Measurements from ENCODE around the gene IL1B. TPM values are rescaled to one million over a fixed set of nuclear protein-coding genes. Genes with fewer than 3 reads are reported as not detected.
A peak's percentile ranks its signal among the peaks of the same experiment; 100 is the strongest.

Gene IL1B
- total and polyA plus RNA-seq, 7 experiments from 2014 or later = 0.17 to 615 (median 1.1) TPM; not detected in 2

- Mint-ChIP-seq H3K27ac (no peak overlapping the region), H3K27me3 (no peaks in the 10 kb centered on the region), H3K4me3 (no peak overlapping the region), H3K36me3 (no peaks in the 10 kb centered on the region), H3K4me1 (peaks cover 8 to 25% (median 13%) of the 10 kb centered on the region in 7 donors), H3K9me3 (peaks cover 0 to 1% (median 0%) of the 10 kb centered on the region in 11 donors)
- Histone ChIP-seq H3K27me3 (ENCODE audit: control insufficient read depth in 2 of 2, insufficient read depth in 2 of 2, low read length in 2 of 2) (no peaks in the 10 kb centered on the region), H3K4me1 (ENCODE audit: control insufficient read depth in 2 of 2, insufficient read depth in 2 of 2, low read length in 2 of 2) (no peaks in the 10 kb centered on the region), H3K4me3 (ENCODE audit: low read length) (no peak overlapping the region), H3K36me3 (ENCODE audit: control insufficient read depth in 2 of 3, insufficient read depth in 3 of 3, low read length in 3 of 3) (no peaks in the 10 kb centered on the region), H3K27ac (ENCODE audit: low read depth, low read length) (no peak overlapping the region), H3K9me3 (ENCODE audit: control insufficient read depth in 2 of 3, low read length in 3 of 3) (no peaks in the 10 kb centered on the region)
- DNase-seq (no peak), ATAC-seq (no peak)
- intact Hi-C loops (cut with micrococcal nuclease) = no loop called here
- CTCF ChIA-PET = no interaction called here
- POLR2A ChIA-PET = no interaction called here
Observed at GRCh38 chr2:112818094-112818902, 18.3 kb downstream of the IL1B start.

- peaks cover 0 to under 1% of the 10 kb centered on the region in 2 donors for H3K4me1 ChIP-seq (ENCODE audit: control insufficient read depth in 2 of 2, insufficient read depth in 2 of 2, low read length in 2 of 2)
- peaks cover 7 to 28% (median 15%) of the 10 kb centered on the region in 7 donors for H3K4me1 Mint-ChIP-seq
- DNase-seq = no peak
- H3K27ac Mint-ChIP-seq = no peak overlapping the region
- no peaks in the 10 kb centered on the region for H3K36me3 ChIP-seq (ENCODE audit: control insufficient read depth in 2 of 3, insufficient read depth in 3 of 3, low read length in 3 of 3)
- H3K4me3 Mint-ChIP-seq = no peak overlapping the region
- intact Hi-C loops (cut with micrococcal nuclease) = no loop called here
- peaks cover 0 to 2% (median 0%) of the 10 kb centered on the region in 5 donors for H3K36me3 Mint-ChIP-seq
- H3K9me3 ChIP-seq (ENCODE audit: control insufficient read depth in 2 of 3, low read length in 3 of 3) = no peaks in the 10 kb centered on the region
- ChIA-PET CTCF (no interaction called here), POLR2A (no interaction called here)
- H3K4me3 ChIP-seq (ENCODE audit: low read length) = no peak overlapping the region
- H3K27me3 ChIP-seq (ENCODE audit: control insufficient read depth in 2 of 2, insufficient read depth in 2 of 2, low read length in 2 of 2) = no peaks in the 10 kb centered on the region
- H3K27me3 Mint-ChIP-seq = no peaks in the 10 kb centered on the region
- H3K9me3 Mint-ChIP-seq = peaks cover 0 to 1% (median 0%) of the 10 kb centered on the region in 11 donors
- ATAC-seq = no peak
- H3K27ac ChIP-seq (ENCODE audit: low read depth, low read length) = no peak overlapping the region
Observed at GRCh38 chr2:112817082-112817689, 19.4 kb downstream of the IL1B start.

- Mint-ChIP-seq H3K9me3 (peaks cover 0 to 5% (median 2%) of the 10 kb centered on the region in 11 donors), H3K27ac (no peak overlapping the region), H3K27me3 (no peaks in the 10 kb centered on the region), H3K36me3 (peaks cover 0 to 12% (median 0%) of the 10 kb centered on the region in 5 donors), H3K4me1 (peaks cover 14 to 20% (median 18%) of the 10 kb centered on the region in 7 donors), H3K4me3 (no peak overlapping the region)
- CTCF ChIA-PET = no interaction called here
- Histone ChIP-seq H3K36me3 (ENCODE audit: control insufficient read depth in 2 of 3, insufficient read depth in 3 of 3, low read length in 3 of 3) (no peaks in the 10 kb centered on the region), H3K27me3 (ENCODE audit: control insufficient read depth in 2 of 2, insufficient read depth in 2 of 2, low read length in 2 of 2) (no peaks in the 10 kb centered on the region), H3K27ac (ENCODE audit: low read depth, low read length) (no peak overlapping the region), H3K9me3 (ENCODE audit: control insufficient read depth in 2 of 3, low read length in 3 of 3) (no peaks in the 10 kb centered on the region), H3K4me1 (ENCODE audit: control insufficient read depth in 2 of 2, insufficient read depth in 2 of 2, low read length in 2 of 2) (peaks cover 0 to 8% of the 10 kb centered on the region in 2 donors), H3K4me3 (ENCODE audit: low read length) (no peak overlapping the region)
- ATAC-seq (no peak), DNase-seq (no peak)
- intact Hi-C loops (cut with micrococcal nuclease) = no loop called here
- POLR2A ChIA-PET = no interaction called here
Observed at GRCh38 chr2:112814278-112814677, 22.3 kb downstream of the IL1B start.

- ATAC-seq (no peak), DNase-seq (no peak)
- Histone ChIP-seq H3K27ac (ENCODE audit: low read depth, low read length) (no peak overlapping the region), H3K4me3 (ENCODE audit: low read length) (no peak overlapping the region), H3K4me1 (ENCODE audit: control insufficient read depth in 2 of 2, insufficient read depth in 2 of 2, low read length in 2 of 2) (peaks cover 0 to 8% of the 10 kb centered on the region in 2 donors), H3K9me3 (ENCODE audit: control insufficient read depth in 2 of 3, low read length in 3 of 3) (no peaks in the 10 kb centered on the region), H3K36me3 (ENCODE audit: control insufficient read depth in 2 of 3, insufficient read depth in 3 of 3, low read length in 3 of 3) (no peaks in the 10 kb centered on the region), H3K27me3 (ENCODE audit: control insufficient read depth in 2 of 2, insufficient read depth in 2 of 2, low read length in 2 of 2) (no peaks in the 10 kb centered on the region)
- peaks cover 14 to 20% (median 18%) of the 10 kb centered on the region in 7 donors for H3K4me1 Mint-ChIP-seq
- no peaks in the 10 kb centered on the region for H3K27me3 Mint-ChIP-seq
- intact Hi-C loops (cut with micrococcal nuclease) = no loop called here
- peaks cover 0 to 6% (median 2%) of the 10 kb centered on the region in 11 donors for H3K9me3 Mint-ChIP-seq
- H3K27ac Mint-ChIP-seq = no peak overlapping the region
- ChIA-PET POLR2A (no interaction called here), CTCF (no interaction called here)
- peaks cover 0 to 14% (median 0%) of the 10 kb centered on the region in 5 donors for H3K36me3 Mint-ChIP-seq
- H3K4me3 Mint-ChIP-seq = no peak overlapping the region
Observed at GRCh38 chr2:112813280-112813966, 23.2 kb downstream of the IL1B start.

GRCh38 chr2:112812318-112813267, 24.0 kb downstream of the IL1B start:
- POLR2A ChIA-PET = no interaction called here
- peak overlapping the region in 3 of 9 donors; percentile 22 to 74 (median 50) for H3K27ac Mint-ChIP-seq
- H3K36me3 Mint-ChIP-seq = peaks cover 0 to 16% (median 2%) of the 10 kb centered on the region in 5 donors
- ATAC-seq (no peak), DNase-seq (no peak)
- CTCF ChIA-PET = no interaction called here
- intact Hi-C loops (cut with micrococcal nuclease) = no loop called here
- no peak overlapping the region for H3K4me3 ChIP-seq (ENCODE audit: low read length)
- H3K9me3 ChIP-seq (ENCODE audit: control insufficient read depth in 2 of 3, low read length in 3 of 3) = peaks cover 0 to under 1% (median 0%) of the 10 kb centered on the region in 3 experiments
- H3K4me1 ChIP-seq (ENCODE audit: control insufficient read depth in 2 of 2, insufficient read depth in 2 of 2, low read length in 2 of 2) = peaks cover 0 to 8% of the 10 kb centered on the region in 2 donors
- H3K9me3 Mint-ChIP-seq = peaks cover 0 to 8% (median 3%) of the 10 kb centered on the region in 11 donors
- H3K4me3 Mint-ChIP-seq = peak overlapping the region in 2 of 10 donors; percentile 7 to 34
- H3K36me3 ChIP-seq (ENCODE audit: control insufficient read depth in 2 of 3, insufficient read depth in 3 of 3, low read length in 3 of 3) = no peaks in the 10 kb centered on the region
- H3K27ac ChIP-seq (ENCODE audit: low read depth, low read length) = no peak overlapping the region
- no peaks in the 10 kb centered on the region for H3K27me3 ChIP-seq (ENCODE audit: control insufficient read depth in 2 of 2, insufficient read depth in 2 of 2, low read length in 2 of 2)
- no peaks in the 10 kb centered on the region for H3K27me3 Mint-ChIP-seq
- peaks cover 14 to 20% (median 18%) of the 10 kb centered on the region in 7 donors for H3K4me1 Mint-ChIP-seq

GRCh38 chr2:112811841-112812306, 24.7 kb downstream of the IL1B start:
- peak overlapping the region in 2 of 10 donors; percentile 7 to 34 for H3K4me3 Mint-ChIP-seq
- intact Hi-C loops (cut with micrococcal nuclease) = no loop called here
- no peak overlapping the region for H3K27ac ChIP-seq (ENCODE audit: low read depth, low read length)
- no peaks in the 10 kb centered on the region for H3K36me3 ChIP-seq (ENCODE audit: control insufficient read depth in 2 of 3, insufficient read depth in 3 of 3, low read length in 3 of 3)
- H3K9me3 Mint-ChIP-seq = peaks cover 0 to 13% (median 7%) of the 10 kb centered on the region in 11 donors
- peaks cover 0 to 5% (median 0%) of the 10 kb centered on the region in 3 experiments for H3K9me3 ChIP-seq (ENCODE audit: control insufficient read depth in 2 of 3, low read length in 3 of 3)
- ChIA-PET CTCF (no interaction called here), POLR2A (no interaction called here)
- H3K36me3 Mint-ChIP-seq = peaks cover 0 to 21% (median 5%) of the 10 kb centered on the region in 5 donors
- no peaks in the 10 kb centered on the region for H3K27me3 ChIP-seq (ENCODE audit: control insufficient read depth in 2 of 2, insufficient read depth in 2 of 2, low read length in 2 of 2)
- H3K27ac Mint-ChIP-seq = peak overlapping the region in 3 of 9 donors; percentile 22 to 74 (median 50)
- DNase-seq = no peak
- H3K4me3 ChIP-seq (ENCODE audit: low read length) = no peak overlapping the region
- peaks cover 14 to 20% (median 18%) of the 10 kb centered on the region in 7 donors for H3K4me1 Mint-ChIP-seq
- no peaks in the 10 kb centered on the region for H3K27me3 Mint-ChIP-seq
- ATAC-seq = peak; percentile 61
- peaks cover 0 to 8% of the 10 kb centered on the region in 2 donors for H3K4me1 ChIP-seq (ENCODE audit: control insufficient read depth in 2 of 2, insufficient read depth in 2 of 2, low read length in 2 of 2)
